ENCODE data around the gene PCNP.
"Not testable (repeated sequence)": the region's sequence is repeated elsewhere in the genome, so short reads cannot be mapped to it uniquely, and the experiment has no call there.

PCNP gene, protein sequence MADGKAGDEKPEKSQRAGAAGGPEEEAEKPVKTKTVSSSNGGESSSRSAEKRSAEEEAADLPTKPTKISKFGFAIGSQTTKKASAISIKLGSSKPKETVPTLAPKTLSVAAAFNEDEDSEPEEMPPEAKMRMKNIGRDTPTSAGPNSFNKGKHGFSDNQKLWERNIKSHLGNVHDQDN

DNA sequence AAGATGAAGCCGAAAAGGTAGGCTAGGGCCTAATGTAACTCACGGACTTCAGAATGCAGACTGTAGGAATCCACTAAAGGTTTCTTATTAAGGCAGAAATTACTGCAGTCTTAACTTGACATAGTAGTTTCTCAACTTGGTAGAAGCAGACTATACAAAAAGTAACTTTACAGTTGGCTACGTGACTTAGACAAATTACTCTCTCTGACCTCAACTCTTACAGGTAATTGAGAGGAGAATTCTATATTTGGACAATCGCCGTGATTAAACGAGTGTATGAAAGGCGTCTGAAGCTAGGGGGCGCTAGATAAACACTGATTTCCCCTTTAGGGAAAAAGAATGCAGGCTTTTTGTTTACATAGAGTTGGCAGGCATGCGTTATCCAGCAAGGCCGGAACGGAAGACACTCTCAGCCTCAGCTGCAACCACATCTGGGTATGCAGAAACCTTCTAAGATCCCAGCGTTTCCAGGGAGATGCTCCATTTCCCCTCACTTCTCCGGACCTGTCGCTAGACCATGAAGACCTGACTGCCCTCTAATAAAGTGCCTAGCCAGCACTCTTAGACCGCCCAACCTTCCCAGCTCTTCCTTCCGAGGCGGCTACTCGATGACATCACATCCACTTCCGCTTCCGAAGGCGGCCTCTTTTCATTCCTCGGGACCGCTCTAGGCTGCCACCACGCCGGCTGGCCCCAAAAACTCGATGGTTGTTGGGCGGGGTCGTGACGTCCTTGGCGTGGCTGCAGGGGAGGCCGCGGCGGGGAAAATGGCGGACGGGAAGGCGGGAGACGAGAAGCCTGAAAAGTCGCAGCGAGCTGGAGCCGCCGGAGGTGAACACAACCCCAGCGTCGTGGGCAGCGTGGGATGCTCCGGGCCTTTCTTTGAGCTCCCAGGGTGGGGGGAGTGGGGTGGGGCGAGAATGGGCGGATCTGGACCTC lies at the start of gene PCNP:
Gene PCNP (plus strand): TSS at position 732 of the 939 bp plus-strand sequence. CDS start 36 bp downstream, at position 768.
- peak; percentile 89 for DNase-seq (ENCODE audit: low read depth)

DNA sequence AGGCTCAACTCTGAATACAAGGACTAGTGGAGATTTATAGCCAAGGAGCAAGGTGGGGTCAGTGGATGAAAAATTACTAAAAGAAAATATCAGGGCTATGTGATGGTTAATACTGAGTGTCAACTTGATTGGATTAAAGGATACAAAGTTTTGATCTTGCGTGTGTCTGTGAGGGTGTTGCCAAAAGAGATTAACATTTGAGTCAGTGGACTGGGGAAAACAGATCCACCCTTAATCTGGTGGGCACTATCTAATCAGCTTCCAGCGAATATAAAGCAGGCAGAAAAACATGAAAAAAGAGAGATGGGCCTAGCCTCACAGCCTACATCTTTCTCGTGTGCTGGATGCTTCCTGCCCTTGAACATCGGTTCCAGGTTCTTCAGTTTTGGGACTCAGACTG lies 46.5 kb upstream of the PCNP start:
- DNase-seq (ENCODE audit: low read depth) = no peak

- DNase-seq (ENCODE audit: low read depth) = no peak
These were observed 46.1 kb upstream of the PCNP start for GRCh38 chr3:101527906-101528305.

GRCh38 chr3:101529816-101530685 lies 43.9 kb upstream of the PCNP start:
- DNase-seq (ENCODE audit: low read depth) = peak; percentile 81

DNA sequence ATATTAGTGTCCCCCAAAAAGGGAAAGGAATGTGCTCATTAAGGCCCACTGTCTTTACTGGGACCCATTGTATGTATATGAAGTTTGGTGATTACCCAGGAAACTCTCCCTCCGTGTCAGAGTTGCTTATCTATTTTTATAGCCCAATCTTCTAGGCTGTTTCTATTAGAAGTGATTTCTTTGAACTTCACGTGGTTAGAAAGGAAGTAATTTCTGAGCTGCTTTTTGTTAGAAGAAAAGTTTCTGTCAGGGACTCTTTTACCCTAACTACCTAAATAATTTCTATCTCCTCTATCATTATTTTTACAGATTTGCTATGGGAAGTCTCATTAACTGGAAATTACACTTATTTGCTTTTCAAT lies 43.3 kb upstream of the PCNP start:
- no peak for DNase-seq (ENCODE audit: low read depth)

DNA sequence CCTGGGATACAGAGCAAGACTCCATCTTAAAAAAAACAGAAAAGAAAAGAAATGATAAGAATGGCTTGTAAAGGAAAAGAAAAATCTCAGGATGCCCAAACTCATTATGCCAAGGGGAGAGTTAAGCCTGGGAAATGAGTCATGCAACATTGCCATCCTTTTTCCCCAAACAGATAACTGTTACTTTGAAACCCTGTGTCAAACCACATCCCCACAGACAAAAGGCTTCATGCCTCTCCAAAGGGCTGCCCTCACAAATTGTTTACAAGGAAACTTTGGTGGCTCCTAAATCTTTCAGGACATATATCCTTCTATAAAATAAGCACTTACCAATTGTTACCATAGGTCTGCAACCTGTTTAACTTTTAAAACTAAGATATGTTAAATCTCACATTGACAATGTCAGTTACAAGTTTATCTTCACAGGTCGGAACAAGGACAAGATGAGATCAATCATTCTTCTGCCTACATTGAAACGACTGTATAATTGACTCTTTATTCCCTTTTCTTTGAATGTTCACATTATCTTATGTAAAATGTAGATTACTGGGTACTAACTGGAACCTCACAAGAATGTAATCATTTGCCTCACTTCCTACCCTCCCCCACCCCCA lies 42.4 kb upstream of the PCNP start:
- DNase-seq (ENCODE audit: low read depth) = no peak

DNA sequence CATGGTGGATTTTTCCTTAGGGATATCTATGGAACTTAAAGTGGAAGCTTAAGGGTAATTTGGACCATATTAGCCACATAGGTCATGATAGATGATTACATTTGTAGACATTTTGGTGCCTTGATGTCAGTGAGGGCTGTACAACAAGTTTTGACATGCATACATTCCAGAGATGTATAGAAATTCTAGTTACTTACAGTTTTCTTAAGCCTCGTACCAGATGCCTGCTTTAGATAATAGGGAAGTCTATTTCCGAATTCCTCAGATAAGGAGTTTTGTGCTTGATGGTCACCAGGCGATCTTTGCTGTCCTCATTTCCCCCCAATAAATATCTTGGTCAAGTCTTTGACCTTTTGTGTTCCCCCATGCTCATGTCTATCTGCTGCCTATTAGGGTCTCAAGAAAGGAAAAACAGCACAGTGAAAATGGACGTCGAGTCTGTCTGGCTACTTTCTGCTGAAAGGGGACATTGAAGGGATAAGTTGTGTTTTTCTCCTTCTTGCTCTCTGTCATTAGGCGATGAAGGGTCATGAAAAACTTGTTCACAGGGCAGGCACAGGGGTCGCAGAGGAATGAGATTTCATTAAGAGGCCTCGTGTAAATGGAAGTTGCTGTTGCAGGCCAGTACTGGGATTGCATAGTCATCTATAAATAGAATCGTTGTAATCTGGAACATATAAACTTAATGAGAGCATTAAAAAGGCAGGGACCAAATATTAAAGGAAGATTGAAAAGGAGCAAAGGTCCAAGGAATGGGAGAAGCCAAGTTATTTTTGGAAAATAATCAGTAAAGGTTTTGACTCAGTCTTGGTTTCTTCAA lies 41.0 kb upstream of the PCNP start:
- DNase-seq (ENCODE audit: low read depth) = no peak

DNA sequence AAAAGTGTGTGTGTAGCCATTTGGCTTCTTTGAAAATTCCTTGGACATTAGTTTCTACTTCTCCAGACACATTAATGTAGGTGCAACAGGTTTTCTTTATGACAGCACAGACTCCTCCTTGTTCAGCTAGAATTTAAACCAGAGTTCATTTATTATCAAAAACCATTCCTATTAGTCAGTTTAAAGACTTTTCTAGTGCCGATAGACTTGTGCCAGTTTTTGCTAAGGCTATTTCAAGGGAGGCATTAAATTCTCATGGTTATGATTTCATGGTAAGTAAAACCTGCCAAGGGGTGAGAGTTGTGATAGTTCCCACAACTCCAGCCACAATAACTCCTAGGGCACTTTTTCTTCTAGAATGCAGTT lies 40.4 kb upstream of the PCNP start:
- no peak for DNase-seq (ENCODE audit: low read depth)

DNA sequence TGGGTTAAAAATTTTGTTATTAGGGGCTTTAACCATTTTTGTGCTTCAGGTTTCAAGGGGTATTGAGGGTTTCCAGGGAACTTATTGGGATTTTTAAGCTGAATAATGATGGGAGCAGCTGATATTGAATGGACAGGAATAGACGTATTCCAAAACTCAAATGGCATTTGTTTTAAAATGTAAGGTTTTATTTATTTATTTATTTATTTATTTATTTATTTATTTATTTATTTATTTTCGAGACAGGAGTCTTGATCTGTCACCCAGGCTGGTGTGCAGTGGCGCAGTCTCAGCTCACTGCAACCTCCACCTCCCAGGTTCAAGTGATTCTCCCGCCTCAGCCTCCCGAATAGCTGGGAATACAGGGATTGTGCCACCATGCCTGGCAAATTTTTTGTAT lies 38.8 kb upstream of the PCNP start:
- no peak for DNase-seq (ENCODE audit: low read depth)

- no peak for DNase-seq (ENCODE audit: low read depth)
These were observed 37.7 kb upstream of the PCNP start for GRCh38 chr3:101536266-101536665.

DNA sequence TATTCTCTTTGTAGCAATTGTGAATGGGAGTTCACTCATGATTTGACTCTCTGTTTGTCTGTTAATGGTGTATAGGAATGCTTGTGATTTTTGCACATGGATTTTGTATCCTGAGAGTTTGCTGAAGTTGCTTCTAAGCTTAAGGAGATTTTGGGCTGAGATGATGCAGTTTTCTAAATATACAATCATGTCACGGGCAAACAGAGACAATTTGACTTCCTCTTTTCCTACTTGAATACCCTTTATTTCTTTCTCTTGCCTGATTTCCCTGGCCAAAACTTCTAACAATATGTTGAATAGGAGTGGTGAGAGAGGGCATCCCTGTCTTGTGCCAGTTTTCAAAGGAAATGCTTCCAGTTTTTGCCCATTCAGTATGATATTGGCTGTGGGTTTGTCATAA lies 37.0 kb upstream of the PCNP start:
- not testable (repeated sequence) for DNase-seq (ENCODE audit: low read depth)

DNA sequence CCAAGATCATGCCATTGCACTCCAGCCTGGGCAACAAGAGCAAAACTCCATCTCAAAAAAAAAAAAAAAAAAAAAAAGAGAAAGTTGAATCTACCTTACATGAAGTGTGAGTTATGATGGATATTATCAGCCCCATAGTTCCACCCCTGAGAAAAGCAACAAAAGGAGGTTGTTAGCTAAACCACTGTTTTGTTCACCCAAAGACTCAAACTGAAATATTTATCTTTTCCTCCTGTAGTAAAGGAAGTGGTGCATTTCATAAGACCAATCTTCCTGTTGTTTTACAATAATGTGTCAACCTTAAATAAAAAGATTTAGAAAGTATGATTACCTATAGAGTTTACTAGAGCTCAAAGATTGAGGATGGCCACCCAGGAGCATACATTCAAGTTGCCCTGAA lies 31.0 kb upstream of the PCNP start:
- no peak for DNase-seq (ENCODE audit: low read depth)

- DNase-seq (ENCODE audit: low read depth) = no peak
These were observed 29.7 kb upstream of the PCNP start for GRCh38 chr3:101544161-101544850.

DNA sequence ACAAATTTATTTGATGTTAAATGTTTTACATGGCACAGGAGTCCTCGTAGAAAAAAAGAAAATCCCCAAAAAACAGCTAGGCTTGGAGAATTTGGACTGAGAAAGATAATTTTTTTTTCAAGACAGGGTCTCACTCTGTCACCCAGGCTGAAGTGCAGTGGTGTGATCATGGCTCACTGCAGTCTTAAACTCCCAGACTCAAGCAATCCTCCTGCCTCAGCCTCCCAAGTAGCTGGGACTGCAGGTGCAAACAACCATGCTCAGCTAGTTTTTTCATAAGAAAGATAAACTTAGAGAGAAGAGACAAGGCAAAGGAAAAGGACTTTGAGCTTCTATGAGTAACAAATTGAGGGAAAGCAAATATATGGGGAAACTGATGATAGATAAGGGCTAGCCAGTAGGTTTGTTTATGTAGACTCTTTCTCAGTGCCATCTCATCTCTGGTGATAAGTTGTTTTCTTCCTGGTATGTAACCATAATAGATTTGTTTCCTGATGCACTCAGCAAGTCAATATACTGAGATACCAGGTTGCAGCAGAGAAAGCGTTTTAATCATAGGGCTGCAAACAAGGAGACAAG lies 25.4 kb upstream of the PCNP start:
- DNase-seq (ENCODE audit: low read depth) = no peak

DNA sequence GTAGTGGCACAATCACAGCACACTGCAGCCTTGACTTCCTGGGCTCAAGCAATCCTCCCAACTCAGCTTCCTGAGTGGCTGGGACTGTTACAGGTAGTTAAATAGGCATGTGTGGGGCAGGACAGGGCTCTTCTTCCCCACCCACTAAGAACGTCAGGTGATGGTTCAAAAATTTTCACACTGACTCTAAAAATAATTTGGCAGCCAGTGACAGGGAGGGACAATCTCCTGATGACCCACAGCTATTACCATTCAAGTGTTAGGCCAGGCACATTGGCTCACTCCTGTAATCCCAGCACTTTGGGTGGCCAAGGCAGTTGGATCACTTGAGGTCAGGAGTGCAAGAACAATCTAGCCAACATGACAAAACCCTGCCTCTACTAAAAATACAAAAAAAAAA lies 24.5 kb upstream of the PCNP start:
- DNase-seq (ENCODE audit: low read depth) = no peak

DNA sequence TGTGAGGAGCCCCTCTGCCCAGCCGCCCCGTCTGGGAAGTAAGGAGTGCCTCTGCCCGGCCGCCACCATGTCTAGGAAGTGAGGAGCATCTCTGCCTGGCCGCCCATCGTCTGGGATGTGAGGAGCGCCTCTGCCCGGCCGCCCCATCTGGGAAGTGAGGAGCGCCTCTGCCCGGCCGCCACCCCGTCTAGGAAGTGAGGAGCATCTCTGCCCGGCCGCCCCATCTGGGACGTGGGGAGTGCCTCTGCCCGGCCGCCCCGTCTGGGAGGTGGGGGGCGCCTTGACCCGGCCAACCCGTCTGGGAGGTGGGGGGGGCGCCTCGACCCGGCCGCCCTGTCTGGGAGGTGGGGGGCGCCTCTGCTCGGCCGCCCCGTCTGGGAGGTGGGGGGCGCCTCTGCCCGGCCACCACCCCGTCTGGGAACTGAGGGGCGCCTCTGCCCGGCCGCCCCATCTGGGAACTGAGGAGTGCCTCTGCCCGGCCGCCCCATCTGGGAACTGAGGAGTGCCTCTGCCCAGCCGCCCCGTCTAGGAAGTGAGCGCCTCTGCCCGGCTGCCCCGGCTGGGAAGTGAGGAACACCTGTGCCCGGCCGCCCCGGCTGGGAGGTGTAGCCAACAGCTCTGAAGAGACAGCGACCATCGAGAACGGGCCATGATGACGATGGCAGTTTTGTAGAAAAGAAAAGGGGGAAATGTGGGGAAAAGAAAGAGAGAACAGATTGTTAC lies 22.5 kb upstream of the PCNP start:
- not testable (repeated sequence) for DNase-seq (ENCODE audit: low read depth)

DNA sequence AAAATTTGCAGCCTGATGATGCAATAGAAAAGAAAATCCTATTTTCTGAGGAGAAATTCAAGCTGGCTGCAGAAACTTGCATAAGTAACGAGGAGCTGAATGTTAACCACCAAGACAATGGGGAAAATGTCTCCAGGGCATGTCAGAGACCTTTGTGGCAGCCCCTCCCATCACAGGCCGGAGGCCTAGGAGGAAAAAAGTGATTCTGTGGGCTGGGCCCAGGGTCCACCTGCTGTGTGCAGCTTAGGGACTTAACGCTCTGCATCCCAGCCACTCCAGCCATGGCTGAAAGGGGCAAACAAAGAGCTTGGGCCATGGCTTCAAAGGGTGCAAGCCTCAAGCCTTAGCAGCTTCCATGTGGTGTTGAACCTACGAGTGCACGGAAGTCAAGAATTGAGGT lies 20.6 kb upstream of the PCNP start:
- not testable (repeated sequence) for DNase-seq (ENCODE audit: low read depth)

DNA sequence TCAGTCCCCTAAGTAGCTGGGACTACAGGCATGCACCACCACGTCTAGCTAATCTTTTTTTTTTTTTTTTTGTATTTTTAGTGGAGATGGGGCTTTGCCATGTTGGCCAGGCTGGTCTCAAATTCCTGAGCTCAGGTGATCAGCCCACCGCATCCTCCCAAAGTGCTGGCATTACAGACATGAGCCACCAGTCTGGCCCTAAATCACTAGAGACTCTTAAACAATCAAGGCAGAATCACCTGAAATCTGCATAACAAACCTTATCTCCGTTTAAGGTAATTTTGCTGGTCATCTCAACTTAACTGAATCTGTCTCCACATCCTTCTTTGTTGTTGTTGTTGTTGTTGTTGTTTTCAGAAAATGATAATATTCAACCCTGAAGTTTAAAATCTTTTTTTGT lies 17.9 kb upstream of the PCNP start:
- DNase-seq (ENCODE audit: low read depth) = no peak

- peak; percentile 62 for DNase-seq (ENCODE audit: low read depth)
These were observed 12.2 kb upstream of the PCNP start, which contains the start of gene TRMT10C for GRCh38 chr3:101561630-101562328. TRMT10C (plus strand) TSS chr3:101561868; CDS start chr3:101564782, 2,914 bp downstream.
